GM23248 (cell line): ENCODE data around the gene FRMPD4. TPM values are rescaled to one million over a fixed set of nuclear protein-coding genes. Genes with fewer than 3 reads are reported as not detected.

Experiments used
- DNase-seq: peaks from one replicate; pipeline ENCODE4 v3.0.0-alpha.2; 2015
- H2AFZ ChIP-seq: fragments of 200-600 bp; sonication (generic); 2 replicates; pipeline ENCODE4 v1.6.1; 2016; ENCODE audit warnings: antibody characterized with exemption
- H3F3A ChIP-seq: fragments of 200-600 bp; sonication (generic); 2 replicates; pipeline ENCODE4 v1.6.1; 2016; ENCODE audit warnings: mild to moderate bottlenecking, antibody characterized with exemption, mixed run types; ENCODE audit not compliant: insufficient read depth
- H3K27ac ChIP-seq: fragments of 200-600 bp; sonication (generic); 2 replicates; pipeline ENCODE4 v1.5.1; 2016; ENCODE audit warnings: mild to moderate bottlenecking
- H3K27me3 ChIP-seq: fragments of 200-600 bp; sonication (generic); replicated peaks from 2 replicates; pipeline ENCODE4 v1.6.1; 2016; ENCODE audit warnings: mild to moderate bottlenecking; ENCODE audit not compliant: insufficient read depth
- H3K36me3 ChIP-seq: fragments of 200-600 bp; sonication (generic); 2 replicates; pipeline ENCODE4 v1.6.1; 2016; ENCODE audit warnings: low read depth, mild to moderate bottlenecking
- H3K4me1 ChIP-seq: fragments of 200-600 bp; sonication (generic); 2 replicates; pipeline ENCODE4 v1.6.1; 2016; ENCODE audit warnings: mild to moderate bottlenecking; ENCODE audit not compliant: insufficient read depth
- H3K4me2 ChIP-seq: fragments of 200-600 bp; sonication (generic); one replicate; pipeline ENCODE4 v1.6.1; 2016; ENCODE audit warnings: mild to moderate bottlenecking; ENCODE audit not compliant: unreplicated experiment
- H3K4me3 ChIP-seq: fragments of 200-600 bp; sonication (generic); 2 replicates; pipeline ENCODE4 v1.5.1; 2016; ENCODE audit warnings: mild to moderate bottlenecking
- H3K79me2 ChIP-seq: fragments of 200-600 bp; sonication (generic); 2 replicates; pipeline ENCODE4 v1.6.1; 2016; ENCODE audit warnings: mild to moderate bottlenecking; ENCODE audit not compliant: insufficient read depth
- H3K9ac ChIP-seq: fragments of 200-600 bp; sonication (generic); 2 replicates; pipeline ENCODE4 v1.6.1; 2016; ENCODE audit warnings: mild to moderate bottlenecking
- H3K9me2 ChIP-seq: fragments of 200-600 bp; sonication (generic); 2 replicates; pipeline ENCODE4 v1.6.1; 2016; ENCODE audit warnings: mixed run types, mild to moderate bottlenecking, moderate library complexity; ENCODE audit not compliant: insufficient read depth
- H3K9me3 ChIP-seq: fragments of 200-600 bp; sonication (generic); one replicate; pipeline ENCODE4 v1.6.1; 2017; ENCODE audit warnings: low read depth
- H4K20me1 ChIP-seq: fragments of 200-600 bp; sonication (generic); 2 replicates; pipeline ENCODE4 v1.6.0; 2016; ENCODE audit not compliant: insufficient read depth
- EZH2 ChIP-seq: fragments of 200-600 bp; sonication (generic); IDR thresholded peaks from 2 replicates; pipeline ENCODE4 v1.6.1; 2018; ENCODE audit warnings: antibody characterized with exemption, mild to moderate bottlenecking; ENCODE audit not compliant: insufficient read depth, poor library complexity, severe bottlenecking
- EZH2phosphoT487 ChIP-seq: fragments of 200-600 bp; sonication (generic); IDR thresholded peaks from 2 replicates; pipeline ENCODE4 v1.6.1; 2018; ENCODE audit warnings: antibody characterized with exemption, moderate library complexity, mild to moderate bottlenecking, low read depth; ENCODE audit not compliant: insufficient read depth
- WGBS, 2 experiments: methylation state at CpG; one replicate each; pipeline ENCODE4 v1.1.6; 2015 to 2017; ENCODE audit warnings: low lambda C conversion rate in 2 of 2, low coverage in 1 of 2; ENCODE audit errors: missing lambda C conversion rate in 2 of 2; 5-methylcytosine and 5-hydroxymethylcytosine counted together
- in situ Hi-C: fragments of 300-500 bp; cut with MboI; formaldehyde crosslinking; loops from 2 replicates; pipeline ENCODE4 v1.15.0; 2020
- polyA plus RNA-seq: library from polyadenylated mRNA; unstranded; fragments of >200 nt; fragmentation: Nextera tagmentation; extraction: Ambion mirVana; gene quantifications from 2 replicates; pipeline ENCODE4 v1.2.1, GENCODE V29; 2016
- total RNA-seq: library from RNA; depleted of rRNA; stranded (reverse); fragments of >200 nt; shearing (Covaris generic); gene quantifications from 2 replicates; pipeline ENCODE4 v1.2.3, GENCODE V29; 2014

FRMPD4 gene
- total and polyA plus RNA-seq, 2 experiments from 2014 or later: 0.04 TPM; not detected in 1

DNA sequence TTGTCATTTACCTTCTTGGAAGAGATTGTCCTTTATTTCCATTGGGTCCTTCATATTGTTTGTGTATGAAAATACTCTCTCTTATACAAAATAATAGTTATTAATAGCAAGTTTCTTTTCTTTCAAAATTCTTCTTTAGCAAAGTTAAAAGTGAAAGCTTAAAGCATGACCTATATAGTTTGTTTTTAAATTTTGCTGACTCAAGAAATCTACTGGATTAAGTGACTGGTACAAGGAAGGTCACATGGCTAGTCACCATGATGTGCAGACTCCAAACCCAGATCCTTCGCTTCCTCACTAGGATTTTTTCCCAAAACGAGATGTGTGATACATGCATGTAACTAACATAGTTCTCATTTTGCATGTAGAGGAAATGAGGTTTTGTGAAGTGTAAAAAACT lies 322.7 kb downstream of the FRMPD4 start:
- Histone ChIP-seq H3K4me3 (no peak overlapping the region), H3K79me2 (no peaks in the 10 kb centered on the region), H3K4me1 (no peaks in the 10 kb centered on the region), H3K4me2 (no peak overlapping the region), H3F3A (no peaks in the 10 kb centered on the region), H3K27ac (no peak overlapping the region), H3K27me3 (no peaks in the 10 kb centered on the region), H3K9me2 (no peaks in the 10 kb centered on the region), H2AFZ (no peak overlapping the region), H4K20me1 (no peaks in the 10 kb centered on the region), H3K9ac (no peak overlapping the region), H3K36me3 (no peaks in the 10 kb centered on the region), H3K9me3 (no peaks in the 10 kb centered on the region)
- TF ChIP-seq EZH2 (no peak), EZH2phosphoT487 (no peak)
- DNase-seq: no peak
- in situ Hi-C loops: no loop called here
- 14% methylated on average over 2 of the region's 2 CpGs for WGBS, 2 experiments

DNA sequence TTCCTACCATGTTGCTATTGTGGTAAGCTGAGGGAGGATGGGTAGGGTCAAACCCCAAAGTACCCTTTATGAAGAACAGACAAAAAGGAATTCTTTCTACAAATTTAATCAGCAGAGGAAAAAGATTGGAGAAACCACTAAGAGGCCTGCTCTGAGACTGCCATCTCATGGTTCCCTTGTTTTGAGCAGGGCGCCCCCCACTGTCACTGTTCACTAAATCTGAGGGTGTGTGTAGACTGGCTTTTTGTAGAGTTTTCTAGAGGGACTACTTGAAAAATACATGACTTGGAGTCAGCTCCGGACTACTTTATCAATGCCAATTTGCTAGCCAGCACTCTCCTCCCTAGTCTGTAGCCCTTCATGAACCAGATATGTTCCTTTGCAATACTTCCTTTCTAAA lies 324.8 kb downstream of the FRMPD4 start:
- Histone ChIP-seq H3K36me3 (no peaks in the 10 kb centered on the region), H2AFZ (no peak overlapping the region), H3K9ac (no peak overlapping the region), H3K9me2 (no peaks in the 10 kb centered on the region), H3K4me1 (no peaks in the 10 kb centered on the region), H3K4me3 (no peak overlapping the region), H4K20me1 (no peaks in the 10 kb centered on the region), H3F3A (no peaks in the 10 kb centered on the region), H3K9me3 (no peaks in the 10 kb centered on the region), H3K4me2 (no peak overlapping the region), H3K27ac (no peak overlapping the region), H3K79me2 (no peaks in the 10 kb centered on the region), H3K27me3 (no peaks in the 10 kb centered on the region)
- in situ Hi-C loops: no loop called here
- DNase-seq: no peak
- WGBS, 2 experiments: 27 to 44% methylated on average over 2 of the region's 2 CpGs
- no peak for TF ChIP-seq EZH2
- no peak for TF ChIP-seq EZH2phosphoT487

DNA sequence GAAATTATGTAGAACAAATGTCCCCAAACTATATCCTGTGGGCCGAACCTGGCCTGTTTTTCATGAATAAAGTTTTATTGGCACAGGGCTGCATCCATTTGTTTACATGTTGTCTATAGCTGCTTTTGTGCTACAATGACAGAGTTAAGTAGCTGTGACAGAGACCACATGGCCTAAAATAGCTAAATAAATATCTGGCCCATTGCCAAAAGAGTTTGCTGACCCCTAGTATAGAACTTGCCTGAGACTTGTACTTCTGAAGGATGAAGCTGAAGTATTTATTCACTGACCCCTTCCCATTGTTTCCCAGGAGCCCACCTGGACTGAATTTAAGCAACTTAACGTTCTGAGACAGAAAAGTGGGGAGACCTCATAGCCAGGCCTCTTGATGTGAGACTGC lies 325.6 kb downstream of the FRMPD4 start:
- no peaks in the 10 kb centered on the region for H3K36me3 ChIP-seq
- H3K9me2 ChIP-seq: no peaks in the 10 kb centered on the region
- 0% methylated on average over 2 of the region's 2 CpGs for WGBS, 2 experiments
- no peaks in the 10 kb centered on the region for H3K9me3 ChIP-seq
- in situ Hi-C loops: no loop called here
- no peak overlapping the region for H3K27ac ChIP-seq
- no peaks in the 10 kb centered on the region for H3K79me2 ChIP-seq
- no peak overlapping the region for H3K4me3 ChIP-seq
- H3K27me3 ChIP-seq: no peaks in the 10 kb centered on the region
- no peaks in the 10 kb centered on the region for H4K20me1 ChIP-seq
- DNase-seq: no peak
- H3K4me2 ChIP-seq: no peak overlapping the region
- H2AFZ ChIP-seq: no peak overlapping the region
- no peak overlapping the region for H3K9ac ChIP-seq
- no peaks in the 10 kb centered on the region for H3K4me1 ChIP-seq
- TF ChIP-seq EZH2phosphoT487 (no peak), EZH2 (no peak)
- no peaks in the 10 kb centered on the region for H3F3A ChIP-seq

- no peaks in the 10 kb centered on the region for H4K20me1 ChIP-seq
- no peak overlapping the region for H3K9ac ChIP-seq
- H3F3A ChIP-seq: no peaks in the 10 kb centered on the region
- no peaks in the 10 kb centered on the region for H3K9me2 ChIP-seq
- no peaks in the 10 kb centered on the region for H3K9me3 ChIP-seq
- no peaks in the 10 kb centered on the region for H3K36me3 ChIP-seq
- H2AFZ ChIP-seq: no peak overlapping the region
- H3K4me3 ChIP-seq: no peak overlapping the region
- DNase-seq: no peak
- no peaks in the 10 kb centered on the region for H3K79me2 ChIP-seq
- H3K4me2 ChIP-seq: no peak overlapping the region
- WGBS, 2 experiments: 0% methylated on average over 1 of the region's 1 CpG
- H3K4me1 ChIP-seq: no peaks in the 10 kb centered on the region
- in situ Hi-C loops: no loop called here
- H3K27me3 ChIP-seq: no peaks in the 10 kb centered on the region
- no peak overlapping the region for H3K27ac ChIP-seq
- TF ChIP-seq EZH2phosphoT487: no peak
- no peak for TF ChIP-seq EZH2
Measured at GRCh38 chrX:12467321-12467720, 329.0 kb downstream of the FRMPD4 start.

GRCh38 chrX:12469296-12469695 lies 331.0 kb downstream of the FRMPD4 start:
- H3K9me3 ChIP-seq: no peaks in the 10 kb centered on the region
- no peaks in the 10 kb centered on the region for H3K4me1 ChIP-seq
- H3F3A ChIP-seq: no peaks in the 10 kb centered on the region
- no peaks in the 10 kb centered on the region for H3K79me2 ChIP-seq
- H3K4me2 ChIP-seq: no peak overlapping the region
- no peak for DNase-seq
- H3K36me3 ChIP-seq: no peaks in the 10 kb centered on the region
- H2AFZ ChIP-seq: no peak overlapping the region
- in situ Hi-C loops: no loop called here
- H3K9me2 ChIP-seq: no peaks in the 10 kb centered on the region
- WGBS, 2 experiments: 19 to 21% methylated on average over 9 of the region's 9 CpGs
- no peaks in the 10 kb centered on the region for H4K20me1 ChIP-seq
- H3K27ac ChIP-seq: no peak overlapping the region
- TF ChIP-seq EZH2phosphoT487 (no peak), EZH2 (no peak)
- H3K9ac ChIP-seq: no peak overlapping the region
- H3K27me3 ChIP-seq: no peaks in the 10 kb centered on the region
- H3K4me3 ChIP-seq: no peak overlapping the region
